ENCODE data around the gene RAB6B.

Gene RAB6B

DNA sequence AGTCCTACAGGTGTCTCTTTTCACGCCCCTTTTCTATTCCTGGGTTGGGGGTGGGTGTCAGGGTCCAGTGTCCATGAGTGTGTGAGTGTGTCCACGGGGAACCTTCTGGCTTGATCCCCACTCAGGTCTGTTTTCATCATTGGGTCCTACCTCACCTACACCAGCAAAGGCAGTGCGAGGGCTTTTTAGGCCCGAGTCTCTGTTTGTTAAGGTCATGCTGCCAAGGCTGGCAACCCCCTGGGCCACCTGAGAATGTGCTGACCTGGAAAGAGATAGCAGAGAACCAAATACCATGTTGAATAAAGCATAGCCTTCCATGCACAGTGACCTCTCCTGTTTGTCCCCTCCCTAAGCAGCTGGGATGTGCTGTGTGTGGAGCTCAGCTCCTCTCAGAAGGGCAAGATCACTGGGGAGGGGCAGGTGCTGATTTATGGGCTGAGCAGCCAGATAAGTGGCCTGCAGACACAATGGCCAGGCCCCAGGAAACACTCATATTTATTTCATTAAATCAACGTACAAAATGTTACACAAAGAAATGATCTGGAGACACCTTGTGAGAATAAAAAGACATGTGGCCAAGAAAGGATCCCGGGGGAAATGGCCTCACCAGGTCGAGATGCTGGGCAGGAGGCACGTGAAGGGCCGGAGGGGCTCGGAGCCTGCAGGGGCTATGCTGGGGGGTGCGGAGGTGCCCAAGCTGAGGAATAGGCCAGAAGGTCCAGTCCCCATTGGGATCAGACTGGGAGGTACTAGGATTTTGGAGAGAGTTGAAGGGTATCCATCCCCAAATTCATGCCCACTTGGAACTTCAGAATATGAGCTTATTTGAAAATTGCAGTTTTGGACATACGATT, 36.1 kb downstream of the RAB6B start:
- no peak overlapping the region for H3K4me2 ChIP-seq (ENCODE audit: low read length)
- H3K36me3 ChIP-seq (ENCODE audit: insufficient read depth, low read length): no peaks in the 10 kb centered on the region
- no peak overlapping the region for H3K4me3 ChIP-seq (ENCODE audit: low read length)
- no peak overlapping the region for H3K9ac ChIP-seq (ENCODE audit: low read depth, low read length)
- H3K27me3 ChIP-seq (ENCODE audit: control insufficient read depth, insufficient read depth, low read length): peaks cover 3% of the 10 kb centered on the region
- H3K4me1 ChIP-seq (ENCODE audit: control insufficient read depth, insufficient read depth, low read length): no peaks in the 10 kb centered on the region
- H3K9me3 ChIP-seq (replicated peaks; ENCODE audit: low read length): no peaks in the 10 kb centered on the region

DNA sequence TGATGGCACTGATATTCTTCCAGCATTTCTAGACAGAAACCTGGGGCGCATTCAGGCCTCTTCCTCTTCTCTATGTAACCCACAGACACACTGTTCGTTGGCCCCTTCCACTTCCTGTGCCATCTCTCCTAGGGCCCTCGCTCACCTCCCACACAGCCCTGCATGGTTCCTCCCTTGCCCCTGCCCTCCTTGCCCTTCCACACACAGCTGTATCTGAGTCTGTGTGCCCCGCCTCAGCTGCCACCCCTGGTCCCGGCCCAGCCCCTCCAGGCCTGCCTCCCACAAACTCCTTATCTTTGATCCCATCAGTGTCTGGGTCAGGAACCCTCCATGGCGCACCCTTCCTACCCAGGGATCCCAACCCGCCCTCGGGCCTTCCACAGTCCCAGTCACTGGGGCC, 37.9 kb downstream of the RAB6B start:
- Histone ChIP-seq H3K36me3 (ENCODE audit: insufficient read depth, low read length) (no peaks in the 10 kb centered on the region), H3K4me1 (ENCODE audit: control insufficient read depth, insufficient read depth, low read length) (no peaks in the 10 kb centered on the region), H3K4me2 (ENCODE audit: low read length) (no peak overlapping the region), H3K4me3 (ENCODE audit: low read length) (no peak overlapping the region), H3K9ac (ENCODE audit: low read depth, low read length) (no peak overlapping the region), H3K27me3 (ENCODE audit: control insufficient read depth, insufficient read depth, low read length) (no peaks in the 10 kb centered on the region), H3K9me3 (replicated peaks; ENCODE audit: low read length) (no peaks in the 10 kb centered on the region)

DNA sequence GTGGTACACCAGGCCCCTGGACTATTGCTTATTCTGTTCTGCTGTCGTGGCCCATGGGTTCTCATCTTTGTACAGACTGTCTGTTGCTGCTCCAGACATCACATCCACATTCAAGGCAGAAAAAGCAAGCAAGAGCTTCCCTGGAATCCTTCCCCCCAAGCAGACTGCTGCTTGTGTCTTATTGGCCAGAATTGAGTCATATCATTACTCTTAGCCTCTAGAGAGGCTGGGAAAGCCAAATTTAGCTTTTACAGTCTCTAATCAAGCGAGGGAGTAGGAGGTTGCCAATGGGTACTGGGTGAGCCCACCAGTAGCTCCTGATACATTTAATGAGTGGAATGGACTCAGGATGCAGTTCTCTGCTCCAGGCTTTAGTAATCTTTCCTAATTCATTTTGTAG, 39.4 kb downstream of the RAB6B start:
- no peaks in the 10 kb centered on the region for H3K4me1 ChIP-seq (ENCODE audit: control insufficient read depth, insufficient read depth, low read length)
- H3K9ac ChIP-seq (ENCODE audit: low read depth, low read length): no peak overlapping the region
- H3K27me3 ChIP-seq (ENCODE audit: control insufficient read depth, insufficient read depth, low read length): peaks cover 2% of the 10 kb centered on the region
- H3K4me3 ChIP-seq (ENCODE audit: low read length): no peak overlapping the region
- no peaks in the 10 kb centered on the region for H3K36me3 ChIP-seq (ENCODE audit: insufficient read depth, low read length)
- no peak overlapping the region for H3K4me2 ChIP-seq (ENCODE audit: low read length)
- H3K9me3 ChIP-seq (replicated peaks; ENCODE audit: low read length): no peaks in the 10 kb centered on the region

DNA sequence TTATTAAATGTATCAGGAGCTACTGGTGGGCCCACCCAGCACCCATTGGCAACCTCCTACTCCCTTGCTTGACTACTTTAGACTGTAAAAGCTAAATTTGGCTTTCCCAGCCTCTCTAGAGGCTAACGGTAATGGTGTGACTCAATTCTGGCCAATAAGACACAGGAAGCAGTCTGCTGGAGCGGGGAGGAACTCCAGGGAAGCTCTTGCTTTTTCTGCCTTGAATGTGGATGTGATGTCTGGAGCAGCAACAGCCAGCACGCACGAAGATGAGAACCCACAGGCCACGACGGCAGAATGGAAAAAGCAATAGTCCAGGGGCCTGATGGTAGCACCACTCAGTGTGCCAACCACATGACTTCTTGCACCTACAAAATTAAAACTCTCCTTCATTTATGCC, 39.9 kb downstream of the RAB6B start:
- Histone ChIP-seq H3K4me1 (ENCODE audit: control insufficient read depth, insufficient read depth, low read length) (no peaks in the 10 kb centered on the region), H3K27me3 (ENCODE audit: control insufficient read depth, insufficient read depth, low read length) (peaks cover 5% of the 10 kb centered on the region), H3K9me3 (replicated peaks; ENCODE audit: low read length) (no peaks in the 10 kb centered on the region), H3K4me2 (ENCODE audit: low read length) (no peak overlapping the region), H3K4me3 (ENCODE audit: low read length) (no peak overlapping the region), H3K9ac (ENCODE audit: low read depth, low read length) (no peak overlapping the region), H3K36me3 (ENCODE audit: insufficient read depth, low read length) (no peaks in the 10 kb centered on the region)

DNA sequence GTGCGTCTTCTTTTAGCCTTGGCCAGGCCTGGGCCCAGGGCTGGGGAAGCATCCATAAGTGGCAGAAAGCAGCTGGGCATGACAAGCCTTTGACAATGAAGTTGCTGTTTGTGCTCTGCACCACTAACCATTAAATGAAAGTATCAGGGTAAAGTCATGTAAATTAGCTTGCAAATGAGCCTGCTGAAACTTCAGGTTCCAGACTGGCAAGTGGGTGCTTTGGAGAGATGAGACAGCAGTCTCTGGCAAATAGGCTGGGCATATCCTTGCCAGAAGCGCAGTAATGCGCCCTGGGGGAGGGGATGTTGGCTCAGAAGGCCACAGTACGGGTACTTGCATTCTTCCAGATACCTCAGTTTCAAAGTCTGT, 40.7 kb downstream of the RAB6B start:
- Histone ChIP-seq H3K9ac (ENCODE audit: low read depth, low read length) (no peak overlapping the region), H3K9me3 (replicated peaks; ENCODE audit: low read length) (no peaks in the 10 kb centered on the region), H3K27me3 (ENCODE audit: control insufficient read depth, insufficient read depth, low read length) (peaks cover 9% of the 10 kb centered on the region), H3K36me3 (ENCODE audit: insufficient read depth, low read length) (no peaks in the 10 kb centered on the region), H3K4me3 (ENCODE audit: low read length) (no peak overlapping the region), H3K4me1 (ENCODE audit: control insufficient read depth, insufficient read depth, low read length) (no peaks in the 10 kb centered on the region), H3K4me2 (ENCODE audit: low read length) (no peak overlapping the region)

DNA sequence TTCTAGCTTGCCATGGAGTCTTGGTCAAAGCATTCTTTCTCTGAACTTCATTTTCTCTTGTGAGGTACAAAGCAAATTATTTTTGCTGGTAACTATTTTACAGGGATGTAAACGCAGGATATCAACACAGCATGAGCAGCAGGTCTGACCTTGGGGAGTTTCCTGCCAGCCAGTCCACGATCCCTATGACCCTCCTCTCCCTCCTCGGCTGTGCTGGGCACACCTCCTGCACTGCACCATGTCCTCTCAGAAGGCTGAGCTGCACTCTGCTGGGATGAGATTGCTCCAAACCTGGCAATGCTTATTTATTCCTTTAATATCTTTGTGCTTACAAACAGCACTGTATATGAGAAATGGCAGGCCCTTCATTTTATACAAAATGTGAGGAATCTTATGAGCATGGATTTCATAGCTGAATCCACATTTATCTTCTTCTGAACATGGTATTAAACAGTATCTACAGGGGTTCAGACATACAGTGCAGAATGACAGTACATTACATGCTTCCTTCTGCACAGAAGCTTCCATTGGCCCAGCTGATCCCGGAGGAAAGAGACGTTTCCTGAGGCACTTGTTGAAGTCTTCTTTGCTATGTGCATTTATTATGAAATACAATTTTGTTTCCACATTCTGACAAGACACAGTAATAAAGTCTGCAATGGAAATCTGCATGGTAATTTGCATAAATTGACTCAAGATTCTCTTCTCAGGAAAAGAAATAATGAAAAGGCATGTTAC, 41.2 kb downstream of the RAB6B start:
- Histone ChIP-seq H3K27me3 (ENCODE audit: control insufficient read depth, insufficient read depth, low read length) (peaks cover 14% of the 10 kb centered on the region), H3K36me3 (ENCODE audit: insufficient read depth, low read length) (no peaks in the 10 kb centered on the region)

DNA sequence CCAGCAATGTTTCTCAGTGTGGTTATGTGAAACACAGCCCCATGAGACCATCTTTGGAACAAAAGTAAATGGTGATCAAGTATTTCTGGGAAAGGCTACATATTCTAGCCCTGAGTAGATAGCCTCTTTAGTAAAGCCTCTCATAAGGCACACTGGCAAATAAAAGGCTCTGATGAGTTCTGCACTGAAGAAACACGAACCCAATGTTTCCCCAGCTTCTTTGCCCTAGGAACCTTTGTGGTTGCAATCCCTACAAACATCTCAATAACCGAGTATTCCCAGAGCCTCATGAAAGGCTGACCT, 41.8 kb downstream of the RAB6B start:
- Histone ChIP-seq H3K9ac (ENCODE audit: low read depth, low read length) (no peak overlapping the region), H3K4me3 (ENCODE audit: low read length) (no peak overlapping the region), H3K36me3 (ENCODE audit: insufficient read depth, low read length) (no peaks in the 10 kb centered on the region), H3K4me2 (ENCODE audit: low read length) (no peak overlapping the region), H3K27me3 (ENCODE audit: control insufficient read depth, insufficient read depth, low read length) (peaks cover 19% of the 10 kb centered on the region), H3K9me3 (replicated peaks; ENCODE audit: low read length) (no peaks in the 10 kb centered on the region), H3K4me1 (ENCODE audit: control insufficient read depth, insufficient read depth, low read length) (no peaks in the 10 kb centered on the region)

More for the DNA sequence above, 41.2 kb downstream of the RAB6B start:
- no peak overlapping the region for H3K4me3 ChIP-seq (ENCODE audit: low read length)
- no peaks in the 10 kb centered on the region for H3K4me1 ChIP-seq (ENCODE audit: control insufficient read depth, insufficient read depth, low read length)
- H3K9ac ChIP-seq (ENCODE audit: low read depth, low read length): no peak overlapping the region
- no peaks in the 10 kb centered on the region for H3K9me3 ChIP-seq (replicated peaks; ENCODE audit: low read length)
- H3K4me2 ChIP-seq (ENCODE audit: low read length): no peak overlapping the region

DNA sequence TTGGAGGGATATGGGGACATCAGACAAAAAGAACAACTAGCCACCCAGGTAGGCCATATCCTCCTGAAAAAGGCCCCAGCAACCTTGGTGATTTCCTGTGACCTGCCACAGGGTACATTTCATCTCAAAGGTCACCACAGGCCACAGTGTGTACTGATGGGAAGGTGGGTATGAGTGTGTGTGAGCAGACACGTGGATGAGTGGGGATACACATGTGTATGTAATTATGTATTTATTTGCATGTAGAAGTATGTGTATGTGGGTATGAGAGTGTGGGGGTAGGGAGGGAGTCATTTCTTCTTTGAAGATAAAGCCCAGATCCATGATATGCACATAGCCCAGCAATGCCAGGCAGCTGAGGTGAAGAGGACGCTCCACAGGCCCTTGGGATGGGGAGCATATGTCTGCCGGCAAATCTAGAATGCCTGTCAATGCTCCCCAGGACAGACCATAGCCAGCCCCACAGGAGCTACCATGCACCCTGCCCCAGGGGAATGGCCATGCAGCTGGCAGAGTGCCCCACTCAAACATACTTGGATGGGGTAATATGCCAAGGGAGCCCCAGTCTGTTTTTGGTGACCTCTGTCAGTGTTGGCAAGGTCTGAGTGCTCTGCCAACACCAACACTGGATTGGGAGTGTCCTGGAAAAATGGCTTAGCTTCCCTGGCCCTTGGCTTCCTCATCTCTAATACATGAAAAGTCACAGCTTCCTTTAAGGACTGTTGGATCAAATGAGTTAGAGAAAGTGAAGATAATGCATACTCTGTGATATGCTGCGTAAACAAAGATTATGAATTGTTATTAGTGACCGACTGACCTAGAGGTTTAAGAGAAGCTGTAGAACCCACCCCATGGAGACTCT, 42.4 kb downstream of the RAB6B start:
- no peaks in the 10 kb centered on the region for H3K4me1 ChIP-seq (ENCODE audit: control insufficient read depth, insufficient read depth, low read length)
- no peaks in the 10 kb centered on the region for H3K36me3 ChIP-seq (ENCODE audit: insufficient read depth, low read length)
- no peak overlapping the region for H3K4me2 ChIP-seq (ENCODE audit: low read length)
- H3K27me3 ChIP-seq (ENCODE audit: control insufficient read depth, insufficient read depth, low read length): peaks cover 19% of the 10 kb centered on the region
- H3K9me3 ChIP-seq (replicated peaks; ENCODE audit: low read length): no peaks in the 10 kb centered on the region
- H3K4me3 ChIP-seq (ENCODE audit: low read length): no peak overlapping the region
- H3K9ac ChIP-seq (ENCODE audit: low read depth, low read length): no peak overlapping the region

DNA sequence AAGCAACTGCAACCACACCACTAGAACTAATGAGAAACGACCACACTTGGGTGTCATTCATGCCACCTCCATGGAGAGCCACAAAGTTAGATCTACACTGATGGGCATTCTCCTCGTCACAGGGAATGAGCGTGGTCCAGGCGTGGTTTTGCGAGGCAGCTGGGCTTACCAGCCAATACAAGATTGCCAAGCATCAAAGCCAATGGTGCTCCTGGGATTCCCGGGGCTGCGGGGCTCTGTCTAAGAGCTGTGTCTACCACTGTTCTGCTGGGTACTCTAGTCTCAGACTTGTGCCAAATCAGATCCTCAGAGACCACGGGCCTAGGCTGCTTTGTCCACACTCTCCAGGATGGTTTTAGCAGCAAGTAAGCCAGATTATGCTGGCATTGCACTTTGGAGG, 43.8 kb downstream of the RAB6B start:
- H3K9ac ChIP-seq (ENCODE audit: low read depth, low read length): no peak overlapping the region
- H3K4me2 ChIP-seq (ENCODE audit: low read length): no peak overlapping the region
- H3K36me3 ChIP-seq (ENCODE audit: insufficient read depth, low read length): no peaks in the 10 kb centered on the region
- no peak overlapping the region for H3K4me3 ChIP-seq (ENCODE audit: low read length)
- H3K9me3 ChIP-seq (replicated peaks; ENCODE audit: low read length): no peaks in the 10 kb centered on the region
- peaks cover 30% of the 10 kb centered on the region for H3K27me3 ChIP-seq (ENCODE audit: control insufficient read depth, insufficient read depth, low read length)
- no peaks in the 10 kb centered on the region for H3K4me1 ChIP-seq (ENCODE audit: control insufficient read depth, insufficient read depth, low read length)

DNA sequence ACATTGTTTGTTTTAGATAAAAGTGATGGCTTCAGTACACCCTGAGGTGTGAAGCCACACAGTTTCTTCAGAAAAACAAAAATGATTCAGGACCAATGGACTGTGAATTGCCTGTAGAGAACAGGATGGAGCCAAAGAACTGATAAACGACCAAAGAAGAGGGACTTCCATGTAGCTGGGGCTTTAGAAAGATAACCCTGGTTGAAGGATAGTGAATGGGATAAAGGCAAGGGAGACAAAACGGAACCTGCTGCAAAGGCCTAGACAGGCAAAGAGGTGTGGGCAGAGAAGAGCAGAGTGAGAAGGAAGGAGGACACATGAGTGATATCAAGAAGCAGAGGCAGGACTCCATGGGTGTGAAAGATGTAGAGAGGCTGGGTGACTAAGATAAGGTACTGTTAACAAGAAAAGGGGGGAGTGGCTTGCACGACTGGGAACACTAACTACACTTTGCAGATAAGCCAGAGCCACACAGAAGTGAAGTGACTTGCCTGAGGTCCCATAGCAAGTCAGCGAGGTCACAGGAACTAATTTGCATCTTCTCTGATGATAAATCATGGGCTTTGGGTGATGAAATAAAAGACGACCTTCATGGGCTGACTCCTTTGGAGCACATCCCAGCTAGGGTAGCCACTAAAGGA, 44.3 kb downstream of the RAB6B start:
- no peak overlapping the region for H3K9ac ChIP-seq (ENCODE audit: low read depth, low read length)
- no peaks in the 10 kb centered on the region for H3K9me3 ChIP-seq (replicated peaks; ENCODE audit: low read length)
- no peak overlapping the region for H3K4me3 ChIP-seq (ENCODE audit: low read length)
- H3K4me2 ChIP-seq (ENCODE audit: low read length): no peak overlapping the region
- H3K27me3 ChIP-seq (ENCODE audit: control insufficient read depth, insufficient read depth, low read length): peaks cover 33% of the 10 kb centered on the region
- no peaks in the 10 kb centered on the region for H3K36me3 ChIP-seq (ENCODE audit: insufficient read depth, low read length)
- no peaks in the 10 kb centered on the region for H3K4me1 ChIP-seq (ENCODE audit: control insufficient read depth, insufficient read depth, low read length)

DNA sequence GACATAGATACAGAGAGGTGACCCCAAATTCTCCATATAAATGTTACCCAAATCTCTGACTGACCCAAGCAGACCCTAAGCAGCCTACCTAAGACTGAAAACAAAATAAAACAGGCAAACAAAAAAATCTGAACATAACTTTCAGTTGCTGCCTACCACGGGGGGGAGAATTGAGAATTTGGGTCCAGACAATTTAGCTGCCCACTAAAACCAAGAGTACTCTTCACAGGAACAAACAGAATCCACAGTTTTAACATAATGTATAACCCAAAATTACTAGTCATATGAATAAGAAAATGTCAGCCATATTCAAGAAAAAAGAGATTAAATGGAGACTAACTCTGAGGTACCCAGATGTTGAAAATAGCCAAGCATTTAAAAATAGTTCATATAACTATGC, 45.6 kb downstream of the RAB6B start:
- Histone ChIP-seq H3K4me3 (ENCODE audit: low read length) (no peak overlapping the region), H3K4me2 (ENCODE audit: low read length) (no peak overlapping the region), H3K36me3 (ENCODE audit: insufficient read depth, low read length) (no peaks in the 10 kb centered on the region), H3K9ac (ENCODE audit: low read depth, low read length) (no peak overlapping the region), H3K27me3 (ENCODE audit: control insufficient read depth, insufficient read depth, low read length) (peaks cover 36% of the 10 kb centered on the region), H3K4me1 (ENCODE audit: control insufficient read depth, insufficient read depth, low read length) (no peaks in the 10 kb centered on the region), H3K9me3 (replicated peaks; ENCODE audit: low read length) (no peaks in the 10 kb centered on the region)

All from skeletal muscle satellite cell (primary cell).